ENCODE results near the gene SYNCRIP. TPM values are rescaled to one million over a fixed set of nuclear protein-coding genes. Genes with fewer than 3 reads are reported as not detected.

SYNCRIP gene
- total RNA-seq, 1 donor from 2014 or later: 93.7 TPM

DNA sequence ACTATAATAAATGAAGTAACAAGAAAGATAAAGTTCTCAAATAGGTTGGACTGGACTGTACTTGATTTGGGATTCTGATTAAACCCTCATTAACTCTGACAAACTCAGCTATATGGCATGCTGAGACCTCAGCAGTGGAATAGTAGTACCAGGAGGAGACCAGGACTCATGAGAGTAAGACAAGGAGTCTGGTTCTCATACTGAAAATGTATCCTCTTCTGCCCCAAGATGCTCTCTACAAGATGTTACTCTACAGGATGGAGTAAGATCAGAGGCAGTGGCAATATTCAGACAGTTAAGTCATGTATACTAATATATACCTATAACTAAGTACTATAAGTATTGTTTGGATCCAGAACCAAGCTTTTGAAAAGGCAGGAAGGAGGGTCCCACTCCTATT, 31.9 kb upstream of the SYNCRIP start:
- Mint-ChIP-seq H3K27me3 (ENCODE audit: unreplicated experiment) (no peaks in the 10 kb centered on the region), H3K4me3 (ENCODE audit: unreplicated experiment) (no peak overlapping the region), H3K4me1 (ENCODE audit: unreplicated experiment) (peaks cover 58% of the 10 kb centered on the region), H3K9me3 (ENCODE audit: unreplicated experiment) (no peaks in the 10 kb centered on the region), H3K27ac (ENCODE audit: unreplicated experiment) (no peak overlapping the region), H3K36me3 (ENCODE audit: unreplicated experiment) (peaks cover 44% of the 10 kb centered on the region)
- TF ChIP-seq, protein P1, sequence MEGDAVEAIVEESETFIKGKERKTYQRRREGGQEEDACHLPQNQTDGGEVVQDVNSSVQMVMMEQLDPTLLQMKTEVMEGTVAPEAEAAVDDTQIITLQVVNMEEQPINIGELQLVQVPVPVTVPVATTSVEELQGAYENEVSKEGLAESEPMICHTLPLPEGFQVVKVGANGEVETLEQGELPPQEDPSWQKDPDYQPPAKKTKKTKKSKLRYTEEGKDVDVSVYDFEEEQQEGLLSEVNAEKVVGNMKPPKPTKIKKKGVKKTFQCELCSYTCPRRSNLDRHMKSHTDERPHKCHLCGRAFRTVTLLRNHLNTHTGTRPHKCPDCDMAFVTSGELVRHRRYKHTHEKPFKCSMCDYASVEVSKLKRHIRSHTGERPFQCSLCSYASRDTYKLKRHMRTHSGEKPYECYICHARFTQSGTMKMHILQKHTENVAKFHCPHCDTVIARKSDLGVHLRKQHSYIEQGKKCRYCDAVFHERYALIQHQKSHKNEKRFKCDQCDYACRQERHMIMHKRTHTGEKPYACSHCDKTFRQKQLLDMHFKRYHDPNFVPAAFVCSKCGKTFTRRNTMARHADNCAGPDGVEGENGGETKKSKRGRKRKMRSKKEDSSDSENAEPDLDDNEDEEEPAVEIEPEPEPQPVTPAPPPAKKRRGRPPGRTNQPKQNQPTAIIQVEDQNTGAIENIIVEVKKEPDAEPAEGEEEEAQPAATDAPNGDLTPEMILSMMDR (IDR thresholded peaks at IDR 0.05): no peak
- DNase-seq (ENCODE audit: extremely low spot score, unreplicated experiment): no peak

DNA sequence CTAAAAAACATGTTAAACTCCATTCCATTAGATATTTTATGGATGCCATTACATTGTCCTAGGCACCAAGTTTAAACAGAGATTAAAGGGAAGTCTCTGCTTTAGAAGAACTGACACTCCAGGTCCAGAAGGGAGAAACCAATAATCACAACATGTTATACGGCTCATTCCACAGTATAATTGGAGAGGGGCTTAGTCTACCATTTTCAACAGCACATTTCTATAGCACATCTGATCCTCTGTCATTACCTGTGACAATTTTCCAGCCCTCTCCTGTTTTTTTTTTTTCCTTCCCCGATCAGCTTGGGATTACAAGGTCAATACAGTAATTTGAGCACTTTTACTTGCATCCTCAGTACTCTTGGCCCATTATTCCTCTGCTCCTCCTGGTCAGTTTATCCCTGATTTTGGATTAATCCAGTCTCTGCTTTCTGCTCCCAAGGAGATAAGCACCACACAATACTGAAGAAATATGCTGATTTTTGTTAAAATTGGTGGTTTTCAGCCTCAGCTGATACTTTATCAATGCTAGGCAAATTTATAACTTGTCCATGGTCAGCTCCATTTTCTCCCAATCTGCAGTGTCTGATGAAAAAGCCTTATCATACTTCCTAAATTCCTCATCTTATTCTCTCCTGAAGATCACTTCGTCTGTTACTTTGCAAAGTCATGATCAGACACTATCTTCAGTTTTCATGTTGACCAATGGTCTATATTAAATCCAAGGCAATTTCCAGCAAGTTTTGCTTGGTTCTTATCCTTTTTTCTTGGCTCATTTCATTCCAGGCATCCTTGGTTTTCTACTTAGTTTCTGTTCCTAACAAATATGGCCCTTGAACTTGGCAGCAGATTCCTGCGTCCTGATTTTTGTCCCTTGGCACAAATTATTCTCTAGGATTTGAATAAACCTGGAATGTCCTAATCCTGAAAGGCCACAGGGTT, 30.8 kb upstream of the SYNCRIP start:
- H3K36me3 Mint-ChIP-seq (ENCODE audit: unreplicated experiment): peaks cover 43% of the 10 kb centered on the region
- H3K4me1 Mint-ChIP-seq (ENCODE audit: unreplicated experiment): peaks cover 56% of the 10 kb centered on the region
- no peaks in the 10 kb centered on the region for H3K9me3 Mint-ChIP-seq (ENCODE audit: unreplicated experiment)
- TF ChIP-seq, protein P1 (IDR thresholded peaks at IDR 0.05): no peak
- no peak for DNase-seq (ENCODE audit: extremely low spot score, unreplicated experiment)
- H3K4me3 Mint-ChIP-seq (ENCODE audit: unreplicated experiment): no peak overlapping the region
- peak overlapping the region; percentile 36 for H3K27ac Mint-ChIP-seq (ENCODE audit: unreplicated experiment)
- H3K27me3 Mint-ChIP-seq (ENCODE audit: unreplicated experiment): no peaks in the 10 kb centered on the region

DNA sequence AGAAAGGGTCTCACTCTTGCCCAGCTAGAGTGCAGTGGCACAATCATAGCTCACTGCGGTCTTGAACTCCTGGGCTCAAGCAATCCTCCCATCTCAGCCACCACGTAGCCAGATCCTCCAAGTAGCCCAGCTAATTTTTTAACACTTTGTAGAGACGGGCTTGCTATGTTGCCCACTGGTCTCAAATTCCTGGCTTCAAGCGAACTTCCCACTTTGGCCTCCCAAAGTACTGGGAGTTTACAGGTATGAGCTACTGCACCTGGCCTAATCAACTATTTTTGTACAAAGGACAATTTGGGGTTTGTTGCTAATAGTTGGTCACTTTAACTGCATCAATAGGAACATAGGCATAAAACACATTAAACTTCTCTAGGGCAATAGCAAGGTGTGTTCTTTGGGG, 29.9 kb upstream of the SYNCRIP start:
- no peak overlapping the region for H3K27ac Mint-ChIP-seq (ENCODE audit: unreplicated experiment)

DNA sequence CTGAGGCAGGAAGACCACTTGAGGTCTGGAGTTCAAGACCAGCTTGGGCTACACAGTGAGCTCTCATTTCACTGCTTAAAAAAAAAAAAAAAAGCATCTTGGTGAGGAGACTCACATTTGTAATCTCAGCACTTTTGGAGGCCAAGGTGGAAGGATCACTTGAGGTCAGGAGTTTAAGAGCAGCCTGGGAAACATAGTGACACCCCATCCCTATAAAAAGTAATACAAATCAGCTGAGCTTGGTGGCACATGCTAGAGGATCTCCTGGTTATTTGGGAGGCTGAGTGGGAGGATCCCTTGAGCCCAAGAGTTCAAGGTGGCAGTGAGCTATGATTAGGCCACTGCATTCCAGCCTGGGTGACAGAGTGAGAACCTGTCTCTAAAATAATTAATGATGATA, 29.4 kb upstream of the SYNCRIP start:
- peaks cover 57% of the 10 kb centered on the region for H3K4me1 Mint-ChIP-seq (ENCODE audit: unreplicated experiment)
- TF ChIP-seq, protein P1 (IDR thresholded peaks at IDR 0.05): no peak

More for the DNA sequence above, 29.9 kb upstream of the SYNCRIP start:
- Mint-ChIP-seq H3K9me3 (ENCODE audit: unreplicated experiment) (no peaks in the 10 kb centered on the region), H3K36me3 (ENCODE audit: unreplicated experiment) (peaks cover 39% of the 10 kb centered on the region), H3K4me3 (ENCODE audit: unreplicated experiment) (no peak overlapping the region), H3K27me3 (ENCODE audit: unreplicated experiment) (no peaks in the 10 kb centered on the region), H3K4me1 (ENCODE audit: unreplicated experiment) (peaks cover 57% of the 10 kb centered on the region)
- TF ChIP-seq, protein P1 (IDR thresholded peaks at IDR 0.05): no peak
- no peak for DNase-seq (ENCODE audit: extremely low spot score, unreplicated experiment)

GRCh38 chr6:85670573-85670972, 27.9 kb upstream of the SYNCRIP start:
- Mint-ChIP-seq H3K4me1 (ENCODE audit: unreplicated experiment) (peaks cover 44% of the 10 kb centered on the region), H3K27me3 (ENCODE audit: unreplicated experiment) (no peaks in the 10 kb centered on the region), H3K4me3 (ENCODE audit: unreplicated experiment) (no peak overlapping the region), H3K9me3 (ENCODE audit: unreplicated experiment) (no peaks in the 10 kb centered on the region), H3K36me3 (ENCODE audit: unreplicated experiment) (peaks cover 24% of the 10 kb centered on the region), H3K27ac (ENCODE audit: unreplicated experiment) (peak overlapping the region; percentile 77)
- DNase-seq (ENCODE audit: extremely low spot score, unreplicated experiment): no peak
- TF ChIP-seq, protein P1 (IDR thresholded peaks at IDR 0.05): no peak

More for the DNA sequence above, 29.4 kb upstream of the SYNCRIP start:
- no peaks in the 10 kb centered on the region for H3K27me3 Mint-ChIP-seq (ENCODE audit: unreplicated experiment)
- H3K9me3 Mint-ChIP-seq (ENCODE audit: unreplicated experiment): no peaks in the 10 kb centered on the region
- H3K36me3 Mint-ChIP-seq (ENCODE audit: unreplicated experiment): peaks cover 34% of the 10 kb centered on the region
- no peak overlapping the region for H3K4me3 Mint-ChIP-seq (ENCODE audit: unreplicated experiment)
- H3K27ac Mint-ChIP-seq (ENCODE audit: unreplicated experiment): peak overlapping the region; percentile 63
- no peak for DNase-seq (ENCODE audit: extremely low spot score, unreplicated experiment)

Data from osteocyte (in vitro differentiated cells).